ENCODE data around the gene TFIP11.

GRCh38 chr22:26548303-26548702 lies 36.0 kb upstream of the TFIP11 start:
- TF ChIP-seq POLR2AphosphoS5 (IDR thresholded peaks at IDR 0.05; ENCODE audit: low read depth, low read length) (no peak), EP300 (IDR thresholded peaks at IDR 0.05; ENCODE audit: borderline replicate concordance in 1 of 2, low read depth in 2 of 2, low read length in 2 of 2) (no peak), CTCF (IDR thresholded peaks at IDR 0.05; ENCODE audit: control extremely low read depth in 1 of 3, insufficient read depth in 1 of 3, low read depth in 1 of 3, low read length in 3 of 3) (no peak), GABPA (IDR thresholded peaks at IDR 0.05; ENCODE audit: borderline replicate concordance, insufficient read depth, low read length) (no peak), EZH2 (IDR thresholded peaks at IDR 0.05; ENCODE audit: low read depth, low read length, severe bottlenecking) (no peak), SP1 (IDR thresholded peaks at IDR 0.05; ENCODE audit: low read depth, low read length) (no peak), KDM5A (IDR thresholded peaks at IDR 0.05; ENCODE audit: low read length) (no peak), CREB1 (IDR thresholded peaks at IDR 0.05) (no peak)
- TF ChIP-seq, protein P1, sequence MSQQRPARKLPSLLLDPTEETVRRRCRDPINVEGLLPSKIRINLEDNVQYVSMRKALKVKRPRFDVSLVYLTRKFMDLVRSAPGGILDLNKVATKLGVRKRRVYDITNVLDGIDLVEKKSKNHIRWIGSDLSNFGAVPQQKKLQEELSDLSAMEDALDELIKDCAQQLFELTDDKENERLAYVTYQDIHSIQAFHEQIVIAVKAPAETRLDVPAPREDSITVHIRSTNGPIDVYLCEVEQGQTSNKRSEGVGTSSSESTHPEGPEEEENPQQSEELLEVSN (IDR thresholded peaks at IDR 0.05): no peak
- TF ChIP-seq, protein P2, sequence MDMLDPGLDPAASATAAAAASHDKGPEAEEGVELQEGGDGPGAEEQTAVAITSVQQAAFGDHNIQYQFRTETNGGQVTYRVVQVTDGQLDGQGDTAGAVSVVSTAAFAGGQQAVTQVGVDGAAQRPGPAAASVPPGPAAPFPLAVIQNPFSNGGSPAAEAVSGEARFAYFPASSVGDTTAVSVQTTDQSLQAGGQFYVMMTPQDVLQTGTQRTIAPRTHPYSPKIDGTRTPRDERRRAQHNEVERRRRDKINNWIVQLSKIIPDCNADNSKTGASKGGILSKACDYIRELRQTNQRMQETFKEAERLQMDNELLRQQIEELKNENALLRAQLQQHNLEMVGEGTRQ (IDR thresholded peaks at IDR 0.05; ENCODE audit: low read length): no peak
